ENCODE results near the gene SHB.

Gene SHB

DNA sequence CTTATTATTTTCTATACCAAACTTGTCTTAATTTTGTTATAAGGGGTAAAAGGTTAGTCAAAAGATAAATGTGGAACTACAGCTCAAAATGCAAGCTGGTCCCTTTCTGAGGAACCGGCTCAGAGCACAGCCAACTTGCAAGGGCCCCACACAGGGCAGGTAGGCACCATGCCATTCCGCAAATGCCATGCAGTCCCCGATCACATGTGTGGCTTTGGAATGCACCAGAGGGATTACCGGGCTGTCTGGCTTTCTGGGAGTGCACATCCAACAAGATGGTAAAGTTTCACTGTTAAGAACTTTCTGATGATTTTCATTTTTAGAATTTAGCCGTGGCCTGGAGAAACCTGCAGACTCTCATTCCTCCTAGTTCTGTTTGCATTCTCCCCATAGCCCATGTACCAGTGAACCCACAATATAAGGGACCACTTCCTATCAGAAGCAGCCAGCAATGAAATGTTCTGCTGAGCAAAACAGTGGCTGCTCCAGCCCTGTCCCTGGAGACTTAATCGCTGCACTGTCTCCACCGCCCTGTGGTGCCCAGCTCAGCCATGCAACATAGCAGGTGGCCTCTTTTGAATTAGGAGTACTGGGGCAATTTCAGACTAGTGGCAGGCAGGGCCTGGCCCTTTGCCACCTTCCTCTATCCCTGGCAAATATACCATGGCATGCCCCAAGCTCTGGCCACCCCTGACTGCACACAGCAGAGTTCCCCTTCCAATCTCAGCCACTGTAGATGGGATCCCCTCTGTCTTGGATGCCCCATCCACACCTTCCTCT is 11.4 kb downstream of the SHB start:
- H3K27ac ChIP-seq, result no peak overlapping the region
- TF ChIP-seq, protein P1, sequence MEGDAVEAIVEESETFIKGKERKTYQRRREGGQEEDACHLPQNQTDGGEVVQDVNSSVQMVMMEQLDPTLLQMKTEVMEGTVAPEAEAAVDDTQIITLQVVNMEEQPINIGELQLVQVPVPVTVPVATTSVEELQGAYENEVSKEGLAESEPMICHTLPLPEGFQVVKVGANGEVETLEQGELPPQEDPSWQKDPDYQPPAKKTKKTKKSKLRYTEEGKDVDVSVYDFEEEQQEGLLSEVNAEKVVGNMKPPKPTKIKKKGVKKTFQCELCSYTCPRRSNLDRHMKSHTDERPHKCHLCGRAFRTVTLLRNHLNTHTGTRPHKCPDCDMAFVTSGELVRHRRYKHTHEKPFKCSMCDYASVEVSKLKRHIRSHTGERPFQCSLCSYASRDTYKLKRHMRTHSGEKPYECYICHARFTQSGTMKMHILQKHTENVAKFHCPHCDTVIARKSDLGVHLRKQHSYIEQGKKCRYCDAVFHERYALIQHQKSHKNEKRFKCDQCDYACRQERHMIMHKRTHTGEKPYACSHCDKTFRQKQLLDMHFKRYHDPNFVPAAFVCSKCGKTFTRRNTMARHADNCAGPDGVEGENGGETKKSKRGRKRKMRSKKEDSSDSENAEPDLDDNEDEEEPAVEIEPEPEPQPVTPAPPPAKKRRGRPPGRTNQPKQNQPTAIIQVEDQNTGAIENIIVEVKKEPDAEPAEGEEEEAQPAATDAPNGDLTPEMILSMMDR (conservative IDR thresholded peaks at IDR 0.05), result no peak

DNA sequence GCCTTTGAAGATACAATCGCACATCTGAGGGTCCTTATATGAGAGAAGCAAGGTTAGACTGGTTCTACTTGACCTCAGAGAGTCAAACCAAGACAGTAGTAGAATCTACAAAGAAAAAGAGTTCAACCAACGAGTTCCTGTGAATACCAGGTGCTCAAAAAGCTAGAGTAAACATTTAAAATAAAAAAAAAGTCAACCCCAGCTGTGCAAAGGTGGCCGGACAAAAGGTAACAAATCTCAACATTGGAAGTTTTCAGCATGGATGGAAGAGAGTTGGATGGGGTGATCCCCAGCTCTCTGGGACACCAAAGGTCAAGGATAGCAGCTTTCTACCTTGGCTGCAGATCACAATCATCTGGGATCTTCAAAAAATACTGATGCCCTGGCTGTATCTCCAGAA is 14.4 kb downstream of the SHB start:
- H3K27ac ChIP-seq, result no peak overlapping the region

DNA sequence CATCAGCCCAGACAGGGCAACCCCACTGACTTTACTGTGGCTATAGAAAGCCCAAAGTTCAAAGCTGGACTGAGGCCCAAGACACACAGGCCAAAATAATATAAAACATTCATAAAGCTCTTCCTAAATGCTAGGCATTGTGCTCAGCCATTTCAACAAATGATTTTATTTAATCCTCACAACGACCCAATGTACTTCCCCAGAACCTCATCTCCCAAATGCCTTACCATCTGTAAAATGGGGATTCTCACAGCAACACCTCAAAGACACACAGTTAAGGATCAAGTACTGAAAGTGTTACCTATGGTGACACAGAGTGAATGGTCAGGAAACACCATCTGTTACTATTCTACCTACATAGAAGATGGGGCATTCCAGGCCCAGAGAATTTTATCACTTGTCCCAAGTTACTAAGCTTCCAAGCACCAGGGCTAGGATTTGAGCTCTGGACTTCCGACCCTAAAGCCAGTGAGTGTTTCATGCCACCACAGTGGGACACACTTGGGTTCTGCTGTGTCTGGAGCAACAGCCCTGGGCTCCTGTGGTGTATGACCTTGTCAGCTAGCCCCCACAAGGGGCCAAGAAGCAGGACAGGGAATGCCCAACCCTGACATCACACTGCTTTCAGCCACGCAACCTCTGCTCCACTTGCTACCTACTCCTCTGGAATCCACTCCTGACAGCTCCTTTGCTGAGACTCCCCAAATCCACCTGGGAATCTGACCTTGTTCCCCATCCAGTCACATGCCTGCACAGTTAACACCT is 15.1 kb downstream of the SHB start:
- no peak overlapping the region for H3K27ac ChIP-seq
- TF ChIP-seq, protein P1 (conservative IDR thresholded peaks at IDR 0.05), result no peak

More for the DNA sequence above, 14.4 kb downstream of the SHB start:
- TF ChIP-seq, protein P1 (conservative IDR thresholded peaks at IDR 0.05), result no peak

DNA sequence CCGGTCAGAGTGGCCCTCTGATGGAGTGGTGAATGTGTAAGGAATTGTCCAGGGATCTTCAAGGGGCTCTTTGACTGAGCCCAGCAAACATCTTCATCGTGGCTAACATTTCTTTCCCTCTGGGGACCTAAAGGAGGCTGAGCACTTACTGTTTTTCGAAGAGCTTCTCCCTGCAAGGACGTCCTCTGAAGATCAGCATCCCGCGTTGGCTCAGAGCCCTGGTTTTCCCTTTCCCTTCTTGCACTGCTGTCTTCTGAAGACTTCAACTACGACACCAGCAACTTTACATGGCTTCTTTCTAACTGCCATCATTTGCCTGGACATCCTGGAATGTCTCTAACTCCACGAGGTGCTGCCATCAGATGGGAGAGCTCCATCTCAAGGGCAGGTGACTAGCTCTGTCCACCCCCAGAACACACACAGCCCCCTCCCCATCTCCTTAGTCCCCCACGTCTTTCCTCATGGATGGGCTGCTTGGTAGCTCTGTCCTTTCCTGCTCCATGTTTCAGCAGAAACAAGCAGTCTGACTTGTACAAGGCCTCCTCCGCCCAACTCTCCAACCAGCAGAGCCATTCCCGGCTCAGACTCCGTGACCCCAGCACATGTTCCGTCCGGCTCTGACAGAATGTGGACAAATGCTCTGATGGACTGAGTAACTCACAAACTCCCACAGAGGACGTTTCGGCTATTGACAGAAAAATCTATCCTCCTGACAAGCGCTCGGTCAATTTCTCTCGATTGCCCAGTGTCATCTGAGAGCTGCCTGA is 17.1 kb downstream of the SHB start:
- H3K27ac ChIP-seq, result no peak overlapping the region
- TF ChIP-seq, protein P1 (conservative IDR thresholded peaks at IDR 0.05), result no peak

DNA sequence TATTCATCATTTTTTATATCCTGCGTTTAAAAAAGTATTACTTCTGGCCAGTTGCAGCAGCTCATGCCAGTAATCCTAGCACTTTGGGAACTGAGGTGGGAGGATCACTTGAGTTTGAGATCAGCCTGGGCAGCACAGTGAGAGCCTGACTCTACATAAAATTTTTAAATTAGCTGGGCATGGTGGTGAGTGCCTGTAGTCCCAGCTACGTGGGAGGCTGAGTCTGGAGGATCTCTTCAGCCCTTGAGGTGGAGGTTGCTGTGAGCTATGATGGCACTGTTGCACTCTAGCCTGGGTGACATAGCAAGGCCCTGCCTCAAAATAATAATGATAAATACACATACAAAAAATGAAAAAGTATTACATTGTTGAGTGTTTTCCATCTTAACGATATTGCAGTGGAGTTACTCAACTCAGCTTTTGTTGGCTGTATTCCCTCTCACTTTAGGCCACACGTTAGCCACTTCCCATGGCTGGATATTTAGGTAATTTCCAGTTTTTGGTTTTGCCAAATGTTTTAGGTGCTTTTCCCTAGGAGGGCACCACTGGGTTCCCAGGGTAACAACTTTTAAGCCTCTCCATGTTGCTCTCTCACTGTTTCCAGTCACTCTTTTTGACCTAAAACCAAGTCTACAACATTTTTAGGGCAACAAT is 20.6 kb downstream of the SHB start:
- TF ChIP-seq, protein P1 (conservative IDR thresholded peaks at IDR 0.05), result no peak
- H3K27ac ChIP-seq, result peak overlapping the region; percentile 98

DNA sequence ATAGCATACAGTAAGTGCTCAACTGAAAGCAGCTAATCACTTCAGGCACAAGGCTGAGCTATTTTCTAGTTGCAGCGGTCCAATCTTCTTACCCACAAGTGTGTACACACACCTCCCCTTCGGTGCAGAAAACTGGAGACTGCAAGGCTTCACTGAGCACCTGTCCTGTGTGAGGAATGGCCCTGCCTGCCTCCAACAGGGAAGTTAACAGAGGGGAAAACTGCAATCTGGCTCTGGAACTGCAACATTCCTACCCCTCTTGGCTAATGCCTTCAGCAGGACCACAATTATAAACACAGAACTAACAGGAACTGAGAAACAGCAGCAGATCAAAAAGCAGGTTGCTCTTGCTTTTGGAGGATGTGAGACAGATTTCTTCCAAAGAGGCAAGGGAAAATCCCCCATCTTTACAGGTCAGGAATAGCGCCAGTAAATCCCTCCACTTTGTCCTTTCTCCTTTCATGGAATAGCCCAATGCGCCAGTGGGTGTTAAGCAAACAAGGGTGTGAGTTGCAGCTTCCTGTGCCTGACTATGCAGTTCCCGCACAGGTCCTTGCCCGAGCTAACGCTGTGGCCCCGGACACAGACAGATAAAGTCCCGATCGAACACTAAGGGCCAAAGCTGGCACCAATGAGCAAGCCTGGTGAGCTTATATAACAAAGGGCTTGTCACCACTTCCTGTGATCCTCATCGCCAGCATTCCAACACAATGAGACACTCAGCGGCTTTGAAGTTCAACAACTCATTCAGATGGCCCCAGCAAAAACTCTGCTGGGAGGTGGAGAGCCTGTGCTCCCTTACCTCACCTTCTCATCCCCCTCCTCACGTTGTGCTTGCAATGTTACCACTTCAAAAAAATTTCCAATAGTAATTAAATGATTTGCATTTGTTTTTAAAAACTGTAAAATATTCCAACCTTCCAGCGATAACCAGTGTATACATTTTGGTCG is 21.5 kb downstream of the SHB start:
- TF ChIP-seq, protein P1 (conservative IDR thresholded peaks at IDR 0.05), result no peak
- peak overlapping the region; percentile 98 for H3K27ac ChIP-seq
